Omental fat pad (tissue), 4 donors: ENCODE measurements around the gene NRP1. TPM values are rescaled to one million over a fixed set of nuclear protein-coding genes. Genes with fewer than 3 reads are reported as not detected.

ENCODE experiments used
- ATAC-seq: fragments of 150-250 bp; one replicate; pipeline ENCODE4 v1.9.1; 2016; ENCODE audit warnings: mild to moderate bottlenecking, moderate library complexity; ENCODE audit not compliant: low FRiP score
- DNase-seq: peaks from one replicate; pipeline ENCODE4 v3.0.0-alpha.2; 2019; ENCODE audit warnings: low spot score
- small RNA-seq: library from RNA; depleted of rRNA; stranded (forward); fragments of <200 nt; gene quantifications from one replicate; pipeline ENCODE3, GENCODE V24; 2016
- total RNA-seq, 4 donors: library from RNA; depleted of rRNA; stranded (reverse); fragments of >200 nt; gene quantifications; one replicate each; pipeline ENCODE4 v1.1.0, GENCODE V29; 2016
- TF ChIP-seq, protein P1 (sequence below), 3 donors: fragments of 450-650 bp; IDR thresholded peaks; one replicate each; pipeline ENCODE4 v1.5.1; 2016 to 2017; ENCODE audit warnings: antibody characterized with exemption in 3 of 3, mild to moderate bottlenecking in 3 of 3, moderate library complexity in 2 of 3

The NRP1 gene
- total RNA-seq, 4 donors from 2014 or later = 72.8 to 223 (median 178) TPM

DNA sequence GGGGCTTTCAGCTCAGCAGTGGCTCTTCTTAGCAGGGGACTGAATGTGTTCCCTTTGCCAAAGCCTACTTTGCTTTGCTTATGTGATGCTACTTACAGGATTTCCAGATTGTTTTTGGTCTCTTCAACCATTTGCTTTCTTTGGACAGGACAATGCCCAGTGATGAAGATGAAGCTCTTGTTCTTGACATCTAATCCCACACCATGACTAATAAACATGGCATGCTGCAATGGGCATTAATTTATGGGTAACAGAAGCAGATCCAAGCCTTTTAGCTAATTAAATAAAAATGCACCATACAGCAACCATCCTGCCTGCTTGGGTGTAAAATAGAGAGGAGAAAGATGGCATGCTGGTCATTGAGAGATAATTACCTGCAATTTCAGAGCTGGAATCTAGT lies 200.9 kb downstream of the NRP1 start:
- TF ChIP-seq, protein P1, sequence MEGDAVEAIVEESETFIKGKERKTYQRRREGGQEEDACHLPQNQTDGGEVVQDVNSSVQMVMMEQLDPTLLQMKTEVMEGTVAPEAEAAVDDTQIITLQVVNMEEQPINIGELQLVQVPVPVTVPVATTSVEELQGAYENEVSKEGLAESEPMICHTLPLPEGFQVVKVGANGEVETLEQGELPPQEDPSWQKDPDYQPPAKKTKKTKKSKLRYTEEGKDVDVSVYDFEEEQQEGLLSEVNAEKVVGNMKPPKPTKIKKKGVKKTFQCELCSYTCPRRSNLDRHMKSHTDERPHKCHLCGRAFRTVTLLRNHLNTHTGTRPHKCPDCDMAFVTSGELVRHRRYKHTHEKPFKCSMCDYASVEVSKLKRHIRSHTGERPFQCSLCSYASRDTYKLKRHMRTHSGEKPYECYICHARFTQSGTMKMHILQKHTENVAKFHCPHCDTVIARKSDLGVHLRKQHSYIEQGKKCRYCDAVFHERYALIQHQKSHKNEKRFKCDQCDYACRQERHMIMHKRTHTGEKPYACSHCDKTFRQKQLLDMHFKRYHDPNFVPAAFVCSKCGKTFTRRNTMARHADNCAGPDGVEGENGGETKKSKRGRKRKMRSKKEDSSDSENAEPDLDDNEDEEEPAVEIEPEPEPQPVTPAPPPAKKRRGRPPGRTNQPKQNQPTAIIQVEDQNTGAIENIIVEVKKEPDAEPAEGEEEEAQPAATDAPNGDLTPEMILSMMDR (IDR thresholded peaks at IDR 0.05) = no peak
- DNase-seq (no peak), ATAC-seq (no peak)

DNA sequence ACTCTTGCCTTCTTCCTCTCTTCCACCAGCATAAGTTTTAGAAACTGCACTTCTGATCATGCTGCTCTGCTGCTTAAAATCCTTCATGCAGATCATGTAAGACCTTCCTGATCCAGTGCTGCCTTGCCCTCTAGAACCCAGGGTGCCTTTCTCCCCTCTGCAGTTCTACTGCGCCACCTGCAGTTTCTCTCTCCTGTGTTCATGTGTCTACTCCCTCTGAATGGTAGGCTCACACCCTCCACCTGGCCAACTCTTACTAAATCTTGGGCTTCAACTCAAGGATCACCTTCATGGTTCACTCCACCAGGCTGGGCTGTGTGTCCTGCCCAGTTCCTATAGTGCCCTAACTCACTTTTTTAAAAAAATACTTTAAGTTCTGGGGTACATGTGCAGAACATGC lies 201.8 kb downstream of the NRP1 start:
- TF ChIP-seq, protein P1 (IDR thresholded peaks at IDR 0.05) = no peak
- ATAC-seq (no peak), DNase-seq (no peak)

DNA sequence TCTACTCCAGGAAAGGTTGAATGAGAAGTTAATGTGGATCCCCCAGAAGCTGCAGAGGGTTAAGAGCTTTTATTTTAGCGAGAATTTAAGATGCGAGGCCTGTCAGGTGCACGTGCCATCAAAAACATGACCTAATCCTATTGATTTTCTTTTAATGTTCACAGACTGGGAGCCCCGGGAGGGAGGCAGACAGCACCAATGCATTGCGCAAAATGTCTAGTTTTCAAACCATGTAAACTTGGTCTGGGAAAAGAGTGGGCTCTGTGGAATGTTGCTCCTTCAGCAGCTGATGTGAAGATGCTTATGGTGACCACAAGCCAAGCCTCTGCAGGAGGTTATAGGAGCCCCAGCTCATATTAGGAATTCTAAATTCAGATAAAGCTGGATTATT lies 204.5 kb downstream of the NRP1 start:
- ATAC-seq = no peak
- TF ChIP-seq, protein P1 (IDR thresholded peaks at IDR 0.05) = no peak

DNA sequence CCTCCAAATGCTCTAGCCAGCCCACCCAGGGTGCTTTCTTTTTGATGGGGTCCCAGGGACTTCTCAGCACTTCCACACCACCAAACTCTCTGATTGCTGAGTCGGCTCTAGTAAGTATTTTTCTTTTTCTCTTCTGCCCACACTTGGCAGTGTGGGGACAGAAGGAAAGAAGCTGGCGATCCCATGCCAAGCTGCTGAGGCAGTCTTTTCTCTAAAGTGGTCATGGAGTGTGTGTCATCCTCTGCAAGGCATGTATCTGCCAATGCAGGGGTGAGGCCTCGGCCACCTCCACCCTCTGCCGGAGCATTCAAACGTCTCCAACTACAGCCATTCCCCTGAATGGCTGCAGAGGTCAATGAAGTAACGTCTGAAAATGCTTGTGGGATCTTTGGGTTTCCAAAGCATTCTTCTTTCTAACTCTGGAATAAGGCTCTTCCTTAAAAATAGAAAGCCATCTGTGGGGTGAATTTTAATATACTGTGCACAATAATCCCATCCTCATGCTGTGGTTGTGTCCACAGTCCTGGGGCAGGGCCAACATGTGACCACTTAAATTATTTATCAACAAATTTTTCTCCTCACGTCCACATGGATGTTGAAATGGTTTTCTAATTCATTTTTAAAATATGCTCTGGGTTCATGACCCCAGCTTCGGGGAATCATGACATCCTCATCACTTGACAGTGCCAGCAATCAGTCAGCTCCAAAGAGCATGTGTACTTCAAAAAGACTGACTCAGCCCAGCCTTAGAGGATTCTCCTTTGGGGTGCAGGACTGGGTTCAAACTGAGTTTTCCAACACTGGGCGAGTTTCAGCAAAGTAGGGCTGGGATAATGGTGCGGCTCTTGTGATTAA lies 205.1 kb downstream of the NRP1 start:
- DNase-seq (no peak), ATAC-seq (peak; percentile 56)
- TF ChIP-seq, protein P1 (IDR thresholded peaks at IDR 0.05) = no peak

More for the DNA sequence above, 204.5 kb downstream of the NRP1 start:
- DNase-seq = no peak

DNA sequence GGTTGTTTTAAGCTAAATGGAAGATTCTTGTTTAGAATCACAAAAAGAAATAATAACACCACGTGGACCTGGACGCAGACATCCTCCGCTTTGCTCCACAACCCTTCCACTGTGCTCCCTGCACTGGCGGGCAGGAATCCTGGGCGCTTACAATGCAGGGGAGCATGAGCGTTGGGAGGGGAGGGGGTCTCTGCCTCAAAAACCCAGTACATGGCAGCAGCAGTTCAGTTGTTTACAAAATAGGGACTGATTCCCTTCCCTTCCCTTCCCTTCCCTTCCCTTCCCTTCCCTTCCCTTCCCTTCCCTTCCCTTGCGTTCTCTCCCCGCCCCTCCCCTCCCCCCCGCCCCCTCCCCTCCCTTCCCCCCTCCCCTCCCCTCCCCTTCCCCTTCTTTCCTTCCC lies 206.8 kb downstream of the NRP1 start:
- TF ChIP-seq, protein P1 (IDR thresholded peaks at IDR 0.05) = no peak
- ATAC-seq = no peak
- DNase-seq = no peak

Small RNA genes within 50 kb of the gene (small RNA-seq; reads per million reads assigned to genes)
- gene AL353600.1 (not detected), gene RN7SL398P (not detected)
